ENCODE measurements around the gene EVI5L. TPM values are rescaled to one million over a fixed set of nuclear protein-coding genes. Genes with fewer than 3 reads are reported as not detected.

EVI5L gene
- total RNA-seq, 2 donors from 2014 or later, result 24.0 to 25.7 TPM

DNA sequence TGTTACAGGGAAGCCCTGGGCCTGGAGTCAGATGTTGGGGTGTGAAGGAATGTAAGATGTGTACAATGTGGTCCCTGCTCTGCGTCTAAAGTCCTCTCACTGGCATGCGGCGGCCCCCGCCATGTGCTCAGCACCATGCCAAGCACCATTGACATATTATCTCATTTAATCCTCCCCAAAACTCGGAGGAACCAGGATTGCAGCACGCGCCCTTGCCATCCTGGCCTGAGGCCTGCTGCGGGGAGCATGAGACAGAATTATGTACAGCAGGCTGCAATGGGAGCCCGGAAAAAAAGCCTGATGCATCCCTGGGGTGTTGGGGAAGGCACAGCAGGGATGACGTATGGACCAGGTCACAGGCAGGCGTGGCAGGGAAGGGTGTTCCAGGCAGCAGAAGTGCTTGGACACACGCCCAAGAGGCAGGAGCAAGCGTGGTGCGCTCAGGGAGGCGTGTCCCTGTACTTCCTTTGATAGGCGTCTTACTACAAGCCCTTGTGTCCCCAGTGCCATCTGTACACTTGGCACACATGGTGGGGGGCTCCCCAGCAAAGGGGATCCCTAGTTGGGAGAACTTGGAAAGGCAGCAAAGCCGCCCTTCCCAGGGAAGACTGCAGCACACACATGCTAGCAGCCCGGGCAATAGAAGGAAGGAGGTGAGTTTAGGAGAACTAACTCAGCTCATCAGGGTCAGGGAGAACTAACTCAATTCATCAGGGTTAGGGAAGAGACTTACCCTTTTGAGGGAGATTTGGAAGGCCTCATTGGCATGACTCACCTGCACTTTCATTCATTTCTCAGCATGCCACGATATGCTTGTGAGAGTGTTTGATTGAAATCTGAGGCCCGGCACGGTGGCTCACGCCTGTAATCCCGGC lies 3.4 kb downstream of the EVI5L start:
- WGBS, result 68% methylated on average over 21 of the region's 23 CpGs
- no peak overlapping the region for H3K4me3 ChIP-seq
- H3K9me3 ChIP-seq, result no peaks in the 10 kb centered on the region
- peak overlapping the region in 1 of 2 donors; percentile 27 for H3K27ac ChIP-seq
- TF ChIP-seq POLR2A (IDR thresholded peaks at IDR 0.05), result peak; percentile 16
- TF ChIP-seq, protein P1, sequence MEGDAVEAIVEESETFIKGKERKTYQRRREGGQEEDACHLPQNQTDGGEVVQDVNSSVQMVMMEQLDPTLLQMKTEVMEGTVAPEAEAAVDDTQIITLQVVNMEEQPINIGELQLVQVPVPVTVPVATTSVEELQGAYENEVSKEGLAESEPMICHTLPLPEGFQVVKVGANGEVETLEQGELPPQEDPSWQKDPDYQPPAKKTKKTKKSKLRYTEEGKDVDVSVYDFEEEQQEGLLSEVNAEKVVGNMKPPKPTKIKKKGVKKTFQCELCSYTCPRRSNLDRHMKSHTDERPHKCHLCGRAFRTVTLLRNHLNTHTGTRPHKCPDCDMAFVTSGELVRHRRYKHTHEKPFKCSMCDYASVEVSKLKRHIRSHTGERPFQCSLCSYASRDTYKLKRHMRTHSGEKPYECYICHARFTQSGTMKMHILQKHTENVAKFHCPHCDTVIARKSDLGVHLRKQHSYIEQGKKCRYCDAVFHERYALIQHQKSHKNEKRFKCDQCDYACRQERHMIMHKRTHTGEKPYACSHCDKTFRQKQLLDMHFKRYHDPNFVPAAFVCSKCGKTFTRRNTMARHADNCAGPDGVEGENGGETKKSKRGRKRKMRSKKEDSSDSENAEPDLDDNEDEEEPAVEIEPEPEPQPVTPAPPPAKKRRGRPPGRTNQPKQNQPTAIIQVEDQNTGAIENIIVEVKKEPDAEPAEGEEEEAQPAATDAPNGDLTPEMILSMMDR (IDR thresholded peaks at IDR 0.05), result no peak
- peak; percentile 69 for TF ChIP-seq POLR2AphosphoS5 (IDR thresholded peaks at IDR 0.05)
- no peaks in the 10 kb centered on the region for H3K36me3 ChIP-seq
- DNase-seq (ENCODE audit: low spot score), result peak; percentile 79
- H3K27me3 ChIP-seq (replicated peaks; ENCODE audit: insufficient read depth), result no peaks in the 10 kb centered on the region
- peaks cover 5% of the 10 kb centered on the region for H3K4me1 ChIP-seq (replicated peaks)
- intact Hi-C loops (cut with DNase I), result loop anchor here (5.0 kb wide), 1 partner anchor 69 kb away; the partner anchor contains the start of gene MAP2K7

DNA sequence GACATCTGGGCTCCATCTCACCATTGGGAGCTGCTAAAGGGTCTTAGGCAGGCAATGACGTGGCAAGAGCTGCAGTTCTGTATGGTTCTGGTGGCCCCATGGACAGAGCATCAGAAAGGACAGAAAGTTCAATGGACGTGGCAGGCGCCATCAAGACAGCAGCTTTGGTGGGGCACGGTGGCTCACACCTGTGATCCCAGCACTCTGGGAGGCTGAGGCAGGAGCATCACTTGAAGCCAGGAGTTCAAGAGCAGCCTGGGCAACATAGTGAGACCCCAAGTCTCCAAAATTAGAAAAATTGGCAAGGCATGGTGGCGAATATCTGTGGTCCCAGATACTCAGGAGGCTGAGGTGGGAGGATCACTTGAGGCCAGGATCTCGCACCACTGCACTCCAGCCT lies 9.5 kb downstream of the EVI5L start:
- H3K4me3 ChIP-seq, result no peak overlapping the region
- TF ChIP-seq POLR2AphosphoS5 (IDR thresholded peaks at IDR 0.05), result no peak
- no peak for TF ChIP-seq POLR2A (IDR thresholded peaks at IDR 0.05)
- TF ChIP-seq, protein P1 (IDR thresholded peaks at IDR 0.05), result no peak
- intact Hi-C loops (cut with DNase I), result no loop called here
- H3K27ac ChIP-seq, result no peak overlapping the region
- H3K9me3 ChIP-seq, result no peaks in the 10 kb centered on the region
- no peaks in the 10 kb centered on the region for H3K27me3 ChIP-seq (replicated peaks; ENCODE audit: insufficient read depth)
- WGBS, result 95% methylated on average over 6 of the region's 6 CpGs
- no peaks in the 10 kb centered on the region for H3K4me1 ChIP-seq (replicated peaks)
- DNase-seq (ENCODE audit: low spot score), result no peak
- no peaks in the 10 kb centered on the region for H3K36me3 ChIP-seq

DNA sequence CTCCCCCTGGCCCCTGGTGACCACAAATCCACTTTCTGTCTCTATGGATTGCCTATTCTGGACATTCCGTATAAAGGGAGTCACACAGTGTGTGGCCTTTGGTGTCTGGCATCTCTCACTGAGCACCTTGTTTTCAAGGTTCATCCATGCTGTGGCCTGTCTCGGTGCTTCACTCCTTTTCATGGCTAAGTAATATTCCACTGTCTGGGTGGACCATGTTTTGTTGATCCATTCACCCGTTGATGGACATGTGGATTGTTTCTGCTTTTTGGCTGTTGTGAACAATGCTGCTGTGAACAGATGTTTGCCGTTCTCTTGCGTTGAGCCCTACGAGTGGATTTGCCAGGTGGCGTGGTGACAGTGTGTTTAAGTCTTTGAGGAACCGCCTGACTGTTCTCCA lies 10.6 kb downstream of the EVI5L start:
- no peaks in the 10 kb centered on the region for H3K4me1 ChIP-seq (replicated peaks)
- no peaks in the 10 kb centered on the region for H3K36me3 ChIP-seq
- H3K27ac ChIP-seq, result no peak overlapping the region
- 91% methylated on average over 8 of the region's 8 CpGs for WGBS
- intact Hi-C loops (cut with DNase I), result no loop called here
- DNase-seq (ENCODE audit: low spot score), result no peak
- H3K4me3 ChIP-seq, result no peak overlapping the region
- no peaks in the 10 kb centered on the region for H3K27me3 ChIP-seq (replicated peaks; ENCODE audit: insufficient read depth)
- no peaks in the 10 kb centered on the region for H3K9me3 ChIP-seq
- TF ChIP-seq POLR2AphosphoS5 (IDR thresholded peaks at IDR 0.05), result no peak
- TF ChIP-seq, protein P1 (IDR thresholded peaks at IDR 0.05), result no peak
- TF ChIP-seq POLR2A (IDR thresholded peaks at IDR 0.05), result no peak

DNA sequence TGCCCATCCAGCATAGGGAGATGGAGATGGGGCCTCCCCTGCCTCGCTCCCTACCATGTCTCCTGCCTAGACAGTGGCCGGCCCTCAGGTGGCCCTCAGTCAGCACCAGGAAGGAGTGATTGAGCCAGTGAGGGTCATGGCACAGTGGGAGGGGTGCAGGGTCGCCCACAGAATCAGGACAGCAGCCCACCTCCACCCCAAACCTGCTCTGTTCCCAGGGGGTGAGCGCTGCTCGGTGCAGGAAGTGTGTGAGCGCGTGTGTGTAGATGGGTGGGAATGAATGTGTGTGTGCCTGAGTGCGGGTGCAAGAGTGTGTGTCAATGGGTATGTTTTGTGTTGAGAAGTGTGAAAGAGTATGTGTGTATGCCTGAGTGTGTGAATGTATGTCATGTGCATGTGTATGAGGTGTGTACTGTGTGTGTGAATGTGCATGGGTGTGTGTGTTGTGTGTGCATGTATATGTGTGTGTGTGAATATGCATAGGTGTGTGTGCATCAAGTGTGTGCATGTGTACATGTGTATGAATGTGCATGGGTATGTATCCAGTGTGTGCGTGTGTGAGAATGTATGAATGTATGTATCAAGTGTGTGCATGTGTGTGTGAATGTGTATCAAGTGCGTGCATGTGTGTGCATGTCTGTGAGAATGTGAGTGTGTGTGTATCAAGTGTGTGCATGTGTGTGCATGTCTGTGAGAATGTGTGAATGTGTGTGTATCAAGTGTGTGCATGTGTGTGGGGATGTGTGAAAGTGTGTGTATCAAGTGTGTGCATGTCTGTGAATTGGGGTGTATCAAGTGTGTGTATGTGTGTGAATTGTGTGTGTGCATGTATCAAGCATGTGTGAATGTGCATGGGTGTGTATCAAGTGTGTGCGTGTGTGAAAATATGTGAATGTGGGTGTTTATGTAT lies 12.0 kb downstream of the EVI5L start:
- intact Hi-C loops (cut with DNase I), result no loop called here
- no peaks in the 10 kb centered on the region for H3K9me3 ChIP-seq
- no peak overlapping the region for H3K4me3 ChIP-seq
- no peaks in the 10 kb centered on the region for H3K36me3 ChIP-seq
- WGBS, result 86% methylated on average over 10 of the region's 11 CpGs
- TF ChIP-seq POLR2A (IDR thresholded peaks at IDR 0.05), result no peak
- TF ChIP-seq POLR2AphosphoS5 (IDR thresholded peaks at IDR 0.05), result no peak
- TF ChIP-seq, protein P1 (IDR thresholded peaks at IDR 0.05), result no peak
- H3K27ac ChIP-seq, result no peak overlapping the region
- DNase-seq (ENCODE audit: low spot score), result no peak
- H3K4me1 ChIP-seq (replicated peaks), result no peaks in the 10 kb centered on the region
- H3K27me3 ChIP-seq (replicated peaks; ENCODE audit: insufficient read depth), result no peaks in the 10 kb centered on the region

All from prostate gland (tissue), 2 donors.